Activated T-cell treated with anti-CD3 and anti-CD28 coated beads for 24 hours (primary cell): ENCODE measurements around the gene RAP1GAP2.

Experiments
- DNase-seq: peaks from one replicate; pipeline ENCODE4 v3.0.0-alpha.2; 2020; ENCODE audit warnings: low read depth

Gene RAP1GAP2

GRCh38 chr17:2853283-2854142 lies 57.3 kb downstream of the RAP1GAP2 start:
- no peak for DNase-seq

GRCh38 chr17:2854143-2855055 lies 58.2 kb downstream of the RAP1GAP2 start:
- DNase-seq: no peak

- no peak for DNase-seq
These were observed 58.9 kb downstream of the RAP1GAP2 start for GRCh38 chr17:2855063-2855600.

- no peak for DNase-seq
These were observed 60.5 kb downstream of the RAP1GAP2 start for GRCh38 chr17:2856727-2857126.

- DNase-seq: no peak
These were observed 63.8 kb downstream of the RAP1GAP2 start for GRCh38 chr17:2860045-2860444.

GRCh38 chr17:2860883-2861282 lies 64.6 kb downstream of the RAP1GAP2 start:
- no peak for DNase-seq

GRCh38 chr17:2862197-2862596 lies 66.0 kb downstream of the RAP1GAP2 start:
- DNase-seq: no peak

GRCh38 chr17:2863204-2863603 lies 67.0 kb downstream of the RAP1GAP2 start:
- no peak for DNase-seq

- DNase-seq: no peak
These were observed 69.0 kb downstream of the RAP1GAP2 start for GRCh38 chr17:2865228-2865627.

- DNase-seq: no peak
These were observed 71.5 kb downstream of the RAP1GAP2 start for GRCh38 chr17:2867441-2868424.

GRCh38 chr17:2869604-2870003 lies 73.4 kb downstream of the RAP1GAP2 start:
- no peak for DNase-seq

GRCh38 chr17:2871205-2871604 lies 75.0 kb downstream of the RAP1GAP2 start:
- no peak for DNase-seq

- DNase-seq: no peak
These were observed 75.5 kb downstream of the RAP1GAP2 start for GRCh38 chr17:2871720-2872119.

- no peak for DNase-seq
These were observed 76.0 kb downstream of the RAP1GAP2 start for GRCh38 chr17:2872282-2872681.

GRCh38 chr17:2874189-2874686 lies 78.0 kb downstream of the RAP1GAP2 start:
- DNase-seq: no peak

- no peak for DNase-seq
These were observed 79.4 kb downstream of the RAP1GAP2 start for GRCh38 chr17:2875608-2876007.

GRCh38 chr17:2876467-2876866 lies 80.2 kb downstream of the RAP1GAP2 start:
- no peak for DNase-seq

GRCh38 chr17:2878751-2879254 lies 82.6 kb downstream of the RAP1GAP2 start:
- DNase-seq: no peak

GRCh38 chr17:2880050-2880449 lies 83.8 kb downstream of the RAP1GAP2 start:
- DNase-seq: no peak

- DNase-seq: no peak
These were observed 85.1 kb downstream of the RAP1GAP2 start for GRCh38 chr17:2881295-2881694.
